ENCODE results near the gene NOS3.

DNA sequence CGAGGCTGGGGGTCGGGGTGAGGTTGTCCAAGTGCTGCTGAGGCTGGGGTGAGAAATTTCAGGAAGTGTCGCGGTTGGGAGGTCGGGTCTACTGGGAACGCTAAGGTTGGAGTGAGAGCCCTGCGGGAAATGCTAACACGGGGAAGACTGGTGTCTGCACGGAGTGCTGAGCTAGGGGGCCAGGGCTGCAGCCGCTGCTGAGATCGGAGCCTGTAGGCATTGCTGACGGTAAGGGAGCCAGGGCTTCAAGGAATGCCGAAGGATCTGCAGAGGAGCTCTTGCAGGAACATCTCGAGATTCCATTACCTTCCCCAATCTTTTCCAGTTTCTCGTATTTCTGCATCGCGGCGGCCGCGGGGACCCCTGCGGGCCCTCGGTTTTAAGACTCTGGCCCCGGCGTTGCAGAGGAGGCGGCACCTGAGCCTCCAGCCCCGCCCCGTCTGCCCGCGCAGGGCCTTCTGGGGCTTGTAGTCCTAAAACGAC is 66.7 kb downstream of the NOS3 start, which contains the start of gene CDK5:
- no peak for TF ChIP-seq POLR2A (IDR thresholded peaks at IDR 0.05)
- TF ChIP-seq, protein P1, sequence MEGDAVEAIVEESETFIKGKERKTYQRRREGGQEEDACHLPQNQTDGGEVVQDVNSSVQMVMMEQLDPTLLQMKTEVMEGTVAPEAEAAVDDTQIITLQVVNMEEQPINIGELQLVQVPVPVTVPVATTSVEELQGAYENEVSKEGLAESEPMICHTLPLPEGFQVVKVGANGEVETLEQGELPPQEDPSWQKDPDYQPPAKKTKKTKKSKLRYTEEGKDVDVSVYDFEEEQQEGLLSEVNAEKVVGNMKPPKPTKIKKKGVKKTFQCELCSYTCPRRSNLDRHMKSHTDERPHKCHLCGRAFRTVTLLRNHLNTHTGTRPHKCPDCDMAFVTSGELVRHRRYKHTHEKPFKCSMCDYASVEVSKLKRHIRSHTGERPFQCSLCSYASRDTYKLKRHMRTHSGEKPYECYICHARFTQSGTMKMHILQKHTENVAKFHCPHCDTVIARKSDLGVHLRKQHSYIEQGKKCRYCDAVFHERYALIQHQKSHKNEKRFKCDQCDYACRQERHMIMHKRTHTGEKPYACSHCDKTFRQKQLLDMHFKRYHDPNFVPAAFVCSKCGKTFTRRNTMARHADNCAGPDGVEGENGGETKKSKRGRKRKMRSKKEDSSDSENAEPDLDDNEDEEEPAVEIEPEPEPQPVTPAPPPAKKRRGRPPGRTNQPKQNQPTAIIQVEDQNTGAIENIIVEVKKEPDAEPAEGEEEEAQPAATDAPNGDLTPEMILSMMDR (IDR thresholded peaks at IDR 0.05): no peak

Measured in thyroid gland (tissue), 4 donors.